H9 (cell line): ENCODE results near the gene MIPEP. TPM values are rescaled to one million over a fixed set of nuclear protein-coding genes. Genes with fewer than 3 reads are reported as not detected.

ENCODE experiments used
- DNase-seq: peaks from one replicate; pipeline ENCODE4 v3.0.0-alpha.2; 2017
- H2AFZ ChIP-seq: one replicate; pipeline ENCODE4 v1.6.1; 2013; ENCODE audit warnings: mild to moderate bottlenecking, low read length, control low read depth, moderate library complexity
- H2AK5ac ChIP-seq: 2 replicates; pipeline ENCODE4 v1.6.1; 2013; ENCODE audit warnings: low read length, control low read depth, mixed read lengths; ENCODE audit not compliant: insufficient read length
- H2BK120ac ChIP-seq: one replicate; pipeline ENCODE4 v1.6.1; 2013; ENCODE audit warnings: low read depth, mild to moderate bottlenecking, low read length, control low read depth, inconsistent platforms; ENCODE audit not compliant: poor library complexity, severe bottlenecking
- H2BK12ac ChIP-seq: 2 replicates; pipeline ENCODE4 v1.6.1; 2013; ENCODE audit warnings: low read length, control low read depth, mixed read lengths, low read depth; ENCODE audit not compliant: insufficient read length
- H2BK15ac ChIP-seq: 2 replicates; pipeline ENCODE4 v1.6.1; 2013; ENCODE audit warnings: low read depth, low read length, control low read depth
- H2BK20ac ChIP-seq: one replicate; pipeline ENCODE4 v1.6.1; 2013; ENCODE audit warnings: low read depth, mild to moderate bottlenecking, low read length, control low read depth, inconsistent platforms; ENCODE audit not compliant: poor library complexity, severe bottlenecking
- H2BK5ac ChIP-seq: 2 replicates; pipeline ENCODE4 v1.6.1; 2013; ENCODE audit warnings: low read length, control low read depth, mixed read lengths; ENCODE audit not compliant: insufficient read length
- H3K14ac ChIP-seq: 2 replicates; pipeline ENCODE4 v1.6.1; 2013; ENCODE audit warnings: low read length, control low read depth; ENCODE audit not compliant: insufficient read depth
- H3K18ac ChIP-seq: 2 replicates; pipeline ENCODE4 v1.6.1; 2013; ENCODE audit warnings: low read depth, mild to moderate bottlenecking, mixed read lengths, low read length, control low read depth; ENCODE audit not compliant: insufficient read length
- H3K23ac ChIP-seq: 2 replicates; pipeline ENCODE4 v1.6.1; 2013; ENCODE audit warnings: low read length, control low read depth, mixed read lengths, low read depth; ENCODE audit not compliant: insufficient read length
- H3K23me2 ChIP-seq: 2 replicates; pipeline ENCODE4 v1.6.1; 2013; ENCODE audit warnings: low read depth, mild to moderate bottlenecking, mixed read lengths, low read length, control low read depth; ENCODE audit not compliant: insufficient read length, poor library complexity, severe bottlenecking
- H3K27ac ChIP-seq: 2 replicates; pipeline ENCODE4 v1.5.1; 2013; ENCODE audit warnings: low read length, control low read depth, mixed read lengths, low read depth; ENCODE audit not compliant: insufficient read length
- H3K27me3 ChIP-seq: 2 replicates; pipeline ENCODE4 v1.6.1; 2013; ENCODE audit warnings: low read length, control low read depth, inconsistent platforms; ENCODE audit not compliant: insufficient read depth
- H3K4ac ChIP-seq: 2 replicates; pipeline ENCODE4 v1.6.1; 2013; ENCODE audit warnings: low read depth, mild to moderate bottlenecking, control low read depth, inconsistent platforms, low read length, moderate library complexity
- H3K4me1 ChIP-seq: 2 replicates; pipeline ENCODE4 v1.6.1; 2013; ENCODE audit warnings: low read length, control low read depth, inconsistent platforms; ENCODE audit not compliant: insufficient read depth
- H3K4me2 ChIP-seq: 2 replicates; pipeline ENCODE4 v1.6.1; 2013; ENCODE audit warnings: low read length, control low read depth, mixed read lengths; ENCODE audit not compliant: insufficient read length, insufficient read depth
- H3K56ac ChIP-seq: 2 replicates; pipeline ENCODE4 v1.6.1; 2013; ENCODE audit warnings: low read depth, mild to moderate bottlenecking, mixed read lengths, low read length, control low read depth; ENCODE audit not compliant: insufficient read length
- H3K79me1 ChIP-seq: 2 replicates; pipeline ENCODE4 v1.6.1; 2013; ENCODE audit warnings: low read depth, mild to moderate bottlenecking, moderate library complexity, low read length, control low read depth, inconsistent platforms; ENCODE audit not compliant: insufficient read depth, poor library complexity, severe bottlenecking
- H3K79me2 ChIP-seq: 2 replicates; pipeline ENCODE4 v1.6.1; 2013; ENCODE audit warnings: low read length, control low read depth, inconsistent platforms; ENCODE audit not compliant: insufficient read depth
- H3K9ac ChIP-seq: 2 replicates; pipeline ENCODE4 v1.6.1; 2013; ENCODE audit warnings: low read length, control low read depth, mixed read lengths; ENCODE audit not compliant: insufficient read length; ENCODE audit errors: extremely low read depth
- H3K9me3 ChIP-seq: one replicate; pipeline ENCODE4 v1.6.1; 2013; ENCODE audit warnings: low read depth, low read length, inconsistent platforms; ENCODE audit not compliant: control insufficient read depth
- H3T11ph ChIP-seq: one replicate; pipeline ENCODE4 v1.6.1; 2013; ENCODE audit warnings: mild to moderate bottlenecking, low read length, control low read depth, inconsistent platforms
- H4K20me1 ChIP-seq: one replicate; pipeline ENCODE4 v1.6.1; 2013; ENCODE audit not compliant: control insufficient read depth, insufficient read length, insufficient read depth
- H4K5ac ChIP-seq: 2 replicates; pipeline ENCODE4 v1.6.1; 2013; ENCODE audit warnings: low read depth, mild to moderate bottlenecking, mixed read lengths, low read length, control low read depth; ENCODE audit not compliant: insufficient read length
- H4K8ac ChIP-seq: replicated peaks from 2 replicates; pipeline ENCODE4 v1.6.1; 2013; ENCODE audit warnings: low read length, control low read depth, mixed read lengths, low read depth; ENCODE audit not compliant: insufficient read length
- H4K91ac ChIP-seq: 2 replicates; pipeline ENCODE4 v1.6.1; 2013; ENCODE audit warnings: low read depth, mild to moderate bottlenecking, moderate library complexity, mixed read lengths, low read length, control low read depth; ENCODE audit not compliant: insufficient read length
- H3K27ac Mint-ChIP-seq, 3 experiments: 2 replicates in 2 of 3; 3 replicates in 1 of 3; pipeline ENCODE4 v1.8.0; 2020 to 2021; ENCODE audit warnings: mixed read lengths in 3 of 3, mild to moderate bottlenecking in 1 of 3, moderate library complexity in 1 of 3
- H3K27me3 Mint-ChIP-seq: 2 replicates; pipeline ENCODE4 v1.8.0; 2021; ENCODE audit warnings: low read depth, mild to moderate bottlenecking, moderate library complexity, mixed read lengths
- H3K36me3 Mint-ChIP-seq, 3 experiments: 2 replicates in 2 of 3; 3 replicates in 1 of 3; pipeline ENCODE4 v1.8.0; 2020 to 2021; ENCODE audit warnings: low read depth in 3 of 3, mixed read lengths in 3 of 3; ENCODE audit not compliant: insufficient read depth in 1 of 3
- H3K4me1 Mint-ChIP-seq, 2 experiments: 2 replicates each; pipeline ENCODE4 v1.8.0; 2020; ENCODE audit warnings: mixed read lengths in 2 of 2
- H3K4me3 Mint-ChIP-seq, 2 experiments: 2 replicates in 1 of 2; 3 replicates in 1 of 2; pipeline ENCODE4 v1.8.0; 2020 to 2021; ENCODE audit warnings: mild to moderate bottlenecking in 2 of 2, mixed read lengths in 2 of 2, moderate library complexity in 1 of 2
- H3K9me3 Mint-ChIP-seq, 2 experiments: 2 replicates in 1 of 2; 3 replicates in 1 of 2; pipeline ENCODE4 v1.8.0; 2020; ENCODE audit warnings: mild to moderate bottlenecking in 2 of 2, mixed read lengths in 2 of 2, moderate library complexity in 1 of 2
- CTCF ChIP-seq: fragments of 200-600 bp; sonication (generic); conservative IDR thresholded peaks from 3 replicates; pipeline ENCODE4 v1.8.0; 2021; ENCODE audit warnings: antibody characterized with exemption, mild to moderate bottlenecking
- WGBS: extraction: QIAGEN DNeasy Blood & Tissue Kit; methylation state at CpG from one replicate; pipeline ENCODE4 v1.1.7; 2013; ENCODE audit warnings: missing lambda C conversion rate, low lambda C conversion rate, mixed read lengths; ENCODE audit not compliant: insufficient read length; ENCODE audit errors: extremely low coverage; 5-methylcytosine and 5-hydroxymethylcytosine counted together
- total RNA-seq: library from RNA; stranded (reverse); gene quantifications from 2 replicates; pipeline ENCODE4 v1.2.1, GENCODE V29; 2021

MIPEP gene
- total RNA-seq, 1 experiment from 2014 or later: 18.5 TPM

DNA sequence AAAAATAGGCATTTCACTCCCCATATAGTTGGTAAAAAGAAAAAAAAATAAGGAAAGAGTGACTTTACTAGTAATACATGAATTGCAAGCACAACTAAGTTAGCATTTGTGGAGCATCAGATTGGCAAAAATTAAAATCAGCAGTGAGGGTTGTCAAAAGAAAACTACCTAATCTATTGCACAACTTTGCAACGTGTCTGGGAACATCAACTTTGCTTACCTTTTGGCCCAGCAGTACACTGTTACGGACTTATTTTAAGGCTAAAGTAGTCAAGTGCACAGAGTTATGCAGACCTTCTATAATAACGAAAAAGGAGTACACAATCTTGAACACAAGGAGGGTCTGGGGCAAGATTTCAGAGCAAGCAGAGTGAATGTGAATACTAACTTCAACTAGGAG lies 102.6 kb downstream of the MIPEP start:
- H3K18ac ChIP-seq: no peak overlapping the region
- H3K4me1 ChIP-seq: no peaks in the 10 kb centered on the region
- H3K27me3 Mint-ChIP-seq: no peaks in the 10 kb centered on the region; the same call in 1 of the 2 replicates

More for the DNA sequence above, 102.6 kb downstream of the MIPEP start:
- Histone ChIP-seq H2BK12ac (no peak overlapping the region), H2BK120ac (no peak overlapping the region), H4K5ac (no peak overlapping the region), H3K23me2 (no peaks in the 10 kb centered on the region), H4K91ac (no peak overlapping the region), H3K4ac (no peak overlapping the region), H3K56ac (no peak overlapping the region), H3T11ph (no peak overlapping the region), H3K9me3 (no peaks in the 10 kb centered on the region), H3K79me2 (no peaks in the 10 kb centered on the region), H2BK20ac (no peak overlapping the region), H3K4me2 (no peak overlapping the region), H4K8ac (no peak overlapping the region), H4K20me1 (no peaks in the 10 kb centered on the region), H3K14ac (no peak overlapping the region), H3K27ac (no peak overlapping the region), H2AFZ (no peak overlapping the region), H2BK5ac (no peak overlapping the region), H3K9ac (no peak overlapping the region), H2AK5ac (no peak overlapping the region), H3K79me1 (no peaks in the 10 kb centered on the region), H3K23ac (no peak overlapping the region), H2BK15ac (no peak overlapping the region), H3K27me3 (no peaks in the 10 kb centered on the region)
- Mint-ChIP-seq H3K27ac (no peak overlapping the region), H3K4me3 (no peak overlapping the region), H3K9me3 (peaks cover 8 to 18% of the 10 kb centered on the region in 2 experiments; a peak in 4 of 5 replicates), H3K36me3 (peaks cover 0 to 10% (median 4%) of the 10 kb centered on the region in 3 experiments; a peak in 4 of 7 replicates), H3K4me1 (peaks cover 6 to 8% of the 10 kb centered on the region in 2 experiments)
- WGBS: no CpG with 5 or more reads among the region's 3 CpGs
- no peak for DNase-seq
- no peak for TF ChIP-seq CTCF
